Stimulated activated CD4-positive, alpha-beta T cell treated with anti-CD3 and anti-CD28 coated beads, Interleukin-15, amount 100 ng/mL, for 48 hours (primary cell): ENCODE results near the gene MICAL3.
A peak's percentile ranks its signal among the peaks of the same experiment; 100 is the strongest.

Experiments used
- DNase-seq, 2 donors: peaks; one replicate each; pipeline ENCODE4 v3.0.0-alpha.2; 2020; ENCODE audit warnings: low read depth in 2 of 2

Gene MICAL3

DNA sequence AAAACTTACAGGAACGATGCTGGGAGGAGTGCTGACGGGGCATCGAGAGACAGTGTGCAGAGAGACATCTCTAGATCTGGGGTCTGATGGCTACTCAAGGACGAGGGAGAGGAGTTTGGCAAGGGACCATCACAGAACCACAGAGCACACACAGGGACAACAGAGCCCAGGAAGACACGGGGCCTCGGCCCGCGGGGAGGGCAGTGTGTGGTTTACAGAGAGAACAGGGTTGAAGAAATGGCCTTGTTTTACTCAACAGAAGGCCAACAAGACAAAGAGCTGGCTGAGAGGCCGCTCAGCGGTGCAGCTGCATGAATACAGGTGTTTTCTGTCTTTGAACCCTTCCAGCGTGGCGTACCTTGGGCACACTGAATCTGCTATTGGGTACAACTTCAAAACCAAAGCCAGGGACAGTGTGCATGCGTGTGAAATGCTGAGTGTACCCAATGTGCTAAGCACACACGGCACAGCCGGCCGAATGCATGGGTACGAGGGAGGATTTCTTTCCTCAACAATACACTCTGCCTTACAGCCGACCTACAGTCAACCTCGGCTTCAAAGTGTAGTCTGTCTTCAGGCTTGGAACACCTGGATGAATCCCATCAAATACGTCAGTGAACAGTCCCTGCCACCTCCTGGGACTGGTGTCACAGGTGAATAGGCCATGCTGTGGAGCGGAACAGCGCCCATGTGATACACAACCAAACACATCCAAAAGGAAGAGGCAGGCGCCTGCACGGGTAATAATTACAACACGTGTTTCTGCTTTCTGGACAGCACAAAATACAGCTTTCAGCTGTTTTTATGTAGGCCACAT, 229.4 kb downstream of the MICAL3 start:
- DNase-seq, result no peak

DNA sequence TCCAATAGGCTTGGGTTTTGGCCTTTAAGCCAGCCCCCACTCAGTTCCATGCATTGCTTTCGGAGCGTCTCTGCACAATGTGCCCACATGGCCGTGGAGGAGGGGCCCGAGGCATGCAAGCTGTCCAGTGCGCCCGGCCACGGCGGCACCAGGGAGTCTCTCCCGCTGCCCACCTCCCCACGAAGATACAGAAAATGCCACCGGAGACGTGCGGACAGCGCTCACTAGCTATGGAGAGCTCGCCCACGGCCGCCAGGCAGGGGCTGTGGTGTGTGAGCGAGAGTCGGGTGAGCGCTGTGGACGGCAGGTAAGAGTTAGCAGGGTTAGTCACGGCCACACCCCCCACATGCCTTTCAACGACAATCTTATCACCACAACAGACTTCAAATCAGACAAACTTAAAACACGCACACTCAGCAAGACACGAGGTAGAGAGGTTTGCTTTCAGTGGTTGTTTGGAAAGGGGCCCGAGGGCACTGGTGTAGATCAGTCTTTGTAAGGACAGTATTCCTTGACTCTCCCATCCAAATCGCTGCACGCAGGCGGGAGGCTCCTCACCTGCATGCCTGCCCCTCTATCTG, 231.4 kb downstream of the MICAL3 start:
- no peak for DNase-seq

DNA sequence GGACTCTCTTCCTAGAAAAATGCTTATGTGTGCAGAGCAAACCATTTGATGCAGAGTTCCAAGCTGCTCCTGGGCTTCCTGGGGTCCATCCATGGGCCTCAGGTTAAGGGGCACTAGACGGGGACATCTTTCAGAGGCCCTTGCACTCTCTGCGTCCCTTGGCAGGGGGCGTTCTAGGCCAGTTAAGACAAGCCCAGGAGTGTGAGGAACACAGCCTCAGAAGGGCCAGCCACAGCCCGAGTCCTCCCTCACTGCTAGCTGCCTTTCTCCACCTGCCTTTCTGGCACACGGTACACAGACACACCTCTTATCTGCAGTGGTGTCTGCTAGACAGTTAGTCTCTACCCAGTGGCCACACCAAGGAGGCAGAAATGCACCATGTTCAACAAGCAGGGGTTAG, 232.1 kb downstream of the MICAL3 start:
- no peak for DNase-seq

DNA sequence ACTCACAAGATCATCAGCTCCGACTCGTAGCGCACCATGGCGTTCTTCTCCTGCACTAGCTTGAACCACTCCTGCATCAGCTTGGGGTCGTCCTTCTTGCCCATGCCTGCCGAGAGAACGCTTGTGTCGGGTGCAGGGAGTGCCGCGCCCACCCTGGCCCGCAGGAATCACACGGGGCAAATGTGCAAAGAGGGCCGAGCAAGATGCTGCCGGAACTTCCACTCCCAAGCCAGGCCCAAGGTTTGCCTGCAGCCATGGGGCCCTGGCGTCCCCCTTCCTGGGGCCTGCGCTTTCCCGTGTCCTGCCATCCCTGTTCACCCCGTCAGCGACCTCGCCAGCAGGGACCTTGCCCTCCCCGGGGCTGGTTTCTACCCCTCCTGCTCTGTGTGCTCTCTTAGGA, 233.2 kb downstream of the MICAL3 start:
- DNase-seq, result no peak

DNA sequence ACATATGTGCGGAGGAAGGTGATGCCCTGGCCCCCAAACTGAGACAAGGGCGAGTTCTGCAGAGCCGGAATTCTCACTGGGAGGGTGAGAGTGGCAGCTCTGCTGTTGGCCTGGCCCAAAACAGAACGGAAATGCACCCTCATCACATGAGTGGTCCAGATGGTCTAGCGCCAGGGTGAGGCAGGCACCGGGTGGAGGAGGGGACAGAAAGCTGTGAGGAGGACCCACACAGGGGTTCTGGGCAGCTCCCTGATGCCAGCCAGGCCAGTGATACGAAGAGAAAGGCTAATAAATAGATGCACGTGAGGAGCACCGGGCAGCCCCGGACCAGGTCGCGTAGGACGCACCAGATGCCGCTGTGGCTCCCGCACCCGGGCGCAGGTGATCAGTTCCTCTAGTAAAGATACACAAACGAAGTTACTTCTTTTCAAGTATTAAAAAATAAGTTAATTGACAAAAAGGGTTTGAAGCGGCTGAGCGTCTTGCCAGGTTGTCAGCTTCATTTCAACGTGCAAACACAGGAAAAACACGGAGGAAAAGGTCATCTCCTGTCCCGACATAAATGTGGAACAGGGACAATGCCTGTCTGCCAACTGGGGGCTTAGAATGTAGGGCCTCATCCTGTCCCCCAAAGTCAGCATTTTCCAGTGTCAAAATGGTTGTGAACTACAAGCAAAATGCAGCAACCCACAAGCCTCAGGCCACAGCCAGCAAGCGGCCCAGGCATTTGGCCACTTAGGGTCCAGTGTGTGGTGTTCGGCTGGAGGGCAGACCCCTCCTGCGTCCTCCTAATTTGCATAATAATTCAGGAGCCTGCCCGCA, 234.8 kb downstream of the MICAL3 start:
- no peak for DNase-seq

DNA sequence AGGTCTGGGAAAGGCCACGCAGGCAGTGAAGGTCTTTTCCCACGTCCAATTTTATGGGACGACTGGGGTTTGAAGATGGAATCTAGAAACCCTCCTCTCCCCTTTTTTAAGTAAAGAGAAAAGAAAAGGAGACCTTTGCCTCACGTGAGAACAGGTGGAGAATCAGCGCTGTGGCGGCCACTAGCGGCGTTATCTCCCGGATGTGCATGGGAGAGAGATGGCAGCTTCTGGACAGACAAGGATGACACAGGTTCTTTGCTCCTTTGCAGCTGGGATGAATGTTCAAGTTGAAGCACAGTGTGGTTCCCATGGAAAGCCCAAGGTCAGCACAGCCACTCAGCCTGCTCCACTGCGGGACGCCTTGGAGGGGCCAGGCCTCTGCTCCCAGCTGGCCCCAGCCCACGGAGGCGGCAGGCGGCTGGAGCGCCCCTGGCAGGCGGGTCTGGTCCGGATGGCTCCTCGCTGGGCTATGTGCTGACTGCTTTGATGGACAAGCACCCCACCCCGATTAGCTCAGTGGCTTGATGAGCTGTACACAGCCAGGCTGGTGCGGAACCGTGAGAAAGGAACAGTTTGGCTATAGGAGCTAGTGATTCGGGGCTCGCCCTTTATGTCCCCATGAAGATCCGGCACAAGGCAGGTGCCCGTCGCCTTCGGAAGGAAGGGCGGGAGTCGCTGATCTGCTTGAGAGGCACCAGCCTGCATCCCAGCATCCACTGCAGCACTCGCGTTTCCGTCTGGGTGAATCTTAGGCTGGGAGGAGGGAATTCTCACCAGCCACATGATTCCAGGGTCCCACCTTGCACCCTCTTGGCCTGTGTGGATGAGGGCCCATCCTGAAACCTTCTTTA, 235.6 kb downstream of the MICAL3 start:
- DNase-seq, result no peak

DNA sequence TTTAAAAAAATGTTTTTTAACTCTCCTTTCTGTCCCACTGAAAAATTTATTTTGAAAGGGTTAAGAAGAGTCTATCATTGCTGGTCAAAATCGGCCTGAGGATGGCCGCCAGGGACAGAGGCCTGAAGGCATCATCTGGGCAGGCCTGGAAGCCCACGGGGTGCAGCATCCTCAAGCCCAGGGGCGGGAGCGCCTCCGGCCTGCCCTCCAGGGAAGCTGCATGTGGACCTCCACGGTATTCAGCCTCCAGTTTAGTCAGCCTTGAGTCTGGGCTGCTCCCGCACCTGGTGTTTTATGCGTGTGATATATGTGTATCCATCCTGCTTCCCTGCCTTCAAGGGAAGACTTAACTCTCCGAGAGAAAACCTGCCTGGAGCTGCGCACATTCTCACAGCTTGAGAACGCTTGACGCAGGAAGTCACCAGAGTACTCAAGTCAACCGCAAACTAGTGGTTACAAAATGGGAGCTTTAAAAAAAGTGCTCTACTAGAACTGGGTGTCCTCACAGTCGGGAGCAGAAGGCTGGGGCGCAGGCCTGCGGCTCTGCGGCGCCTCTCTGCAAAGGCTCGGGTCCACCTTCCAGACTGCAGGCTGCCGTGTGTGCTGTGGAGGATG, 236.5 kb downstream of the MICAL3 start:
- no peak for DNase-seq

DNA sequence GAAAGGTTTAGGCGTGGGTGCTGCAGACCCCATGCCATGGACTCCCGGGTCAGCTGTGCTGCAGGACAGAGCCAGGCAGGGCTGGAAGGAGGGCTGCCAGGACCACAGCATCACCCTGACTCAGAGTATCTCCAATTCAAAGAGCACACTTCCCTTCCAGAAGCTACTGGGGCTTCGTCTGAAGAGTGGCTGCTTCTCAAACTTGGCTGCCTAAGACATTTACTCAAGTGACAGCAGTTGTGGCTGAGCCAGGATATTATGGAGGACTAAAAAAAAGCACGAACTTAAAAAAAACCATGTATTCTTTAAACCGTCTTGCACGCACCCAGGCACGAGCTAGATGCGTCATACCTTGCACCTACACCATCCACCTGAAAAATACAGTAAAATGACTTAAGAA, 237.1 kb downstream of the MICAL3 start:
- no peak for DNase-seq

DNA sequence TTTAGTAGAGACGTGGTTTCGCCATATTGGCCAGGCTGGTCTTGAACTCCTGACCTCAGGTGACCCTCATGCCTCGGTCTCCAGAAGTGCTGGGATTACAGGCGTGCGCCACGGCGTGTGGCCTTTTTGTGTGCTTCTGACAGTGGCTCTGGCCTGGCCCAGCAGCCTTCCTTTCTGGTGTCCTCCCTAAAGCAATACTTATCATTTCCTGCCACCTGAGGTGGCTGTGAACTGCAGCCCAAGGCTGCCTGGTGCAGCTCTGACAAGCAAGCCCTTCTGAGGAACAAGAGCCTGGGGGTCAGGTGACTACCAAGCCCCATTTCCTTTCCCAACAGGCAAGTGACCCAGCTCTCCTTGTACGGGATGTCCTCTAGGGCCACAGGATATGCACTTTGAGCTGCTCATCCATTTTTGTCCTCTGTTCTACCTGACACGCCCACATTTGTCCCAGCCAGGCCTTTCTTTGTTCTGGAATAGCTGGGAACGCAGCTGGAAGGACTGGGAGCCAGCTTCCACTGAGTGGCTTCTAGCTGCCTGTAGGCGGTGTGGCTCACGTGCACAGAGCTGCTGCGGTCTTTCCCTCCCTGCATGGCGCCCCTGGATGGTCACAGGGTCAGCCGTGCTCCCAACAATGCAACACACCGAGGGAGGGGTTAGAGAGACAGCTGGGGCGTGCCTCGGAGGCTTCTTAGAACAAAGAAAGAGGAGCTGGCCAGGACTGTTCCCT, 237.8 kb downstream of the MICAL3 start:
- DNase-seq, result no peak

DNA sequence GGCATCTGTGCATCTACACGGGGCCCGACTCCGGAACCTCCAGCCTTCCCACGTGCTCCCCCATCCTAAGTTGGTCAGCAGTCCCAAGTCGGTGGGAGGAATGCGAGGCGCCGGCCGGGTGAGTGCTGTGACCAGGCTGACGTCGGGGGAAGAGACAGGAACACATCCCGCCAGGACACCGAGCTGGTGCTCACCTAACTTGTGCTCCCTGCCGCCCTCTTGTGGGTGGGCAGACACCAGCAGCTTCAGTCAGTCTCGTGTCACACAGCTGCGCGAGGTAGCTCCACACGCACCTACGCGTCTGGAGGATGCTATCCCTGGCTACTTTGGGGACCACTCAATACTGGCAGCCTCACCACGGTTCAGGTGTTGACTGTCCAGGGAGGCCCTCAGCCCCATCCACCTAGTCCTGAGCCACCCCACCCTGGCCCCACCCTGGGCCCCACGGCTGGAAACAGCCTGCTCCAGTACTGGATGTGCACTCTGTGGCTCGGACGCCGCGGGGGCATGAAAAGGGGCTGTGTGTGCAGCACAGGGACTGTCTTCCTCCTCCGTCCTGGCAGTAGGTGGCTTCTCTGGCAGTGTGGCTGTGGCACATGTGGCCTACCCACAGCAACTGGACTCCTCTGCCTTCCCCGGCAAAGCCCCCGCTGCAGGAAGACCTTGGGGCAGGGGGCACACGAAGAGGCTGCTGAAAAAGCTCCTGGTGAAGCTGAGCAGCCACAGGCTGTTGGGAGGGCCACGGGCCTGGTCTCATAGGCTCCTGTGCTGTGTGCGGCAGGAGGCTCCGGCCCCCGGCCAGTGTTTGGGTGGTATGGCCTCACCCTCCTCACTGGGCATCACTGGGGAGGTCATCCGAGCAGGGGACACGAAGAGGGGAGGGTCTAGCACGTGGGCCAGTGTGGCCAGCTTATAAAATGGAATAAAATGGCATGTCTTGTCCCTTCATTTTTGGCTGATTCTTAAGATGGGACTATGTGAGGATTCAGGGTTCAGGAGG, 238.9 kb downstream of the MICAL3 start:
- peak in 1 of 2 donors; percentile 64 for DNase-seq

DNA sequence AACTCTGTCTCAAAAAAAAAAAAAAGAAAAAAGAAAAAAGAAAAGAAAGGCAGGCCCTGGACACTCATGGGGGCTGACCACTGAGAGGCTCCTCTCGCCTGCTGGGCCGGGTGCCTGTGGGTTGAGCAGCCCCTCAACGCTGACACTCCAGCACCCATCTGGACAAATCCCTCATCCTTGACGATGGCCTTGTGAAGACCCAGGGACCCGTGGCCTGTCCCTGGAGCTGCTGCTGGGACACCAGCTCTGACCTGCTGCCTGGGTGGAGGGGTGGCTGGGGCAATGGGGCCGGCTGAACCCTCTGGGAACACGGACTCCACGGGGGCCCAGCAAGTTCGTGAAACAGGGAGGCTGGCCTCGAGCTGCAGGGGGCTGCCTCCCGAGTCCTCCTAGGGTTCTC, 239.6 kb downstream of the MICAL3 start:
- no peak for DNase-seq

DNA sequence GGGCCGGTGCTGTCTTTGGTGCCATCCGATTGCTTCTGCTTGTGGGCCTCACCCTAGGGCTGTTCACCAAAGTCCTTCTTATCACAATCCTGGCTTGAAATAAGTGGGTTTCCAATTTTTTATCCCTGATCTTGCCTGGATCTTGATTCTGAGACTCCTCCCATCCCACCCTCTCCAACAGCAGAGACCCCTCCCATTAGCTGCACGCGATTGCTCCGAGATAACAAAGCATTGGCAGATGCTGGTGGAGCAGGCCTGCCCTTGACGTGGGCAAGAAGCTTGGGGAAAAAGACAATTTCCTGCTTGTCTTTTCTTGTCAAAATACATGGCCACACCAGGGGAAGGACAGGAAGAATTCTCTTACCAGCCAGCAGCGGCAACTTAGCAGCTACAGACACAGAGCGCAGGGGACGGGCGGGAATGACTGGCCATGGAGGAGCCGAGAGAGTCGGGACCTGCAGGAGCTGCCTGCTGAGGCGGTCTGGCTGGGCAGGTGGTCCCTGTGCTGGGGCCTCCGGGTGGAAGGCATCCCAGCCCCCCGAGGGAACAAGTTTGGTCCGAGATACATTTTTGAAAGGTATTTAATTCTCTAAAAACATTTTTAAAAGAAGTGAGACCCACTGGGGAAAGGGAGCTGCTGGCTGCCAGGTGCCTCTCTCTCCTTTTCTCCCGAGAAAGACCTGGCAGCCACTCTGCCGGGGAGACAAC, 240.4 kb downstream of the MICAL3 start:
- DNase-seq, result no peak

DNA sequence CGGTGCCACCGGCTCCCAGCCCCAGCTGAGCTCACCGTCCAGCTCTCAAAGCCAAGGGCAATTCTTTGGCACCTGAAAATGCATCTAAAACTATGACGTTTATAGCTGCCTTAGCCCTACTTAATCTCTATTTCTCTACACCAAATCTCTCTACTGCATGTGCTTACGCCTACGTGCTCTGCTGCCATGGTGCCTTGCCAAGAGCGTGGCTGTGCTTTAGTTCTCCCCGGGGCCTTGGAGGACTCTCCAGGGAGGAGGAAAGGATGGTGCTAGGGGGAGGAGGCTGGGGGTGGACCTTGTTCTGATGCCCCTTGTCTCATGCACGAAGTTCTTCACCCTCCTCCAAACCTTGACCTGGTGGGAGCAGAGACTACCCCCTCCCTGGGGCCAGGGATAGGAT, 241.0 kb downstream of the MICAL3 start:
- no peak for DNase-seq

DNA sequence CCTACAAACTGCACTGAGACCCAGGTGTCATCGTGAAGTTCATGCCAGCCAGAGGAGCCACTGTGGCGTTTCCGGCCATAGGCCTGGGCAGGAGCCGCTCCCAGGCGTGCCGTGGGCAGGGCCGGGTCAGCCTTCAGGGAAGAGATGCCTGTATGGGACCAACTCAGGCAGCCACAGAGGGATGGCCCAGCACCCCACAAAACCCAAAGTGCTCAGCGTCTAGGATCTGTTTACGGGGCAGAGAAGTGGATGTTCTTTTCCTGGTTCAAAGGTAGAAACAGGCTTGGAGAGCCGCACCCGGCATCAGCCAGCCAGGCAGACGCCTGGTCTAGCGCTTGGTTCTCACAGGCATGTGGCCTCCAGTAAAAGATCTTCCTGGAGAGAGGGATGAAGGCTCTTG, 241.7 kb downstream of the MICAL3 start:
- DNase-seq, result no peak

DNA sequence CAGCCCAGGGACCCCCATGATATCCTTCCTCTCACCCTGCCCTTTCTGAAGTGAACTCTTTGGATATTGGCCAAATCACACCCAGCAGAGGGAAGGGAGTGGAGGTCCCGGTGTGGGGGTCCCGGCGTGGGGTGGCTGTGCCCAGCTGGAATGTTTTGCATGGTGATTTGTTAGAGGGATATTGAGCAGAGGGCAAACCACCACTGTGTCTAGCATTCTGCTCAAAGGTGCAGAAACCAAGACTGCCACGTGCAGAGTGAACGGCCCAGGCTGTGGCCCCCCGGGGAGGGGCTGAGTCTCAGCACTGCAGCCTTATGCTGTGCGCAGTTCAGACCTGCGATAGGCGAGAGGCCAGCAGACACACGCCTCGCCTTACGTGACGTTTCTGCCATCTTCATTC, 242.2 kb downstream of the MICAL3 start:
- no peak for DNase-seq

DNA sequence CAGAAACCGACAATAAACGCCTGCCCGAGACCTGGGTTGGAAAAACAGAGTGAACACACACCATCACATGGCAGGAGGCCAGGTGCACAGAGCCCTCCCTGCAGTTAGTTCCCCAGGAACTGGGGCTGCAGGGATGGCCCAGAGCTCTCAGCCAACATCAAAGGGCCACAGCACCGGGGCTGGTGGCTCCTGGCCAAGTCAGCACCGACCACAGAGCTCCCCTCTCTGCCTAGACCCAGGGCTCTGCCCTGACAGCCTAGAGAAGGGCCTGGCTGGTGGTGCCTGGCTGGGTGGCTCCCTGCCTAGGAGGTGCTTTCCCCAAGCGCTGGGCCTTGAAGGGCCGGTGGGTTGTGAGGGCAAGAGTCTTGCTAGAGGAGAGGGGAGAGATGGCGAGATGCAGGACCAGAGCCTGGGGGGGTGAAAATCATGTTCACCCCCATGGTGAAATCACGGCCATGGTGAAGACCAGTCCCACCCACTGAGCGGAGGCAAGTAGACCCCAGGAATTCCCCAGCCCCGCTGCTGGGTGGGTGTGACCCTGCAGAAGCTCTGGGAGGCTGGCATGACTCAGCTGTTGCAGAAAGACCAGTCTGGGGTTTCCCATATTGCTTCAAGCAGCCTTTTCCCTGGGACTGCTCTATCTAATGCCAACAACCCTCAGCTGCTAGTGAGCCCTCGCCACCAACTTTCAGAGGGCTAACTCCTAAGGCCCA, 242.9 kb downstream of the MICAL3 start:
- DNase-seq, result no peak

DNA sequence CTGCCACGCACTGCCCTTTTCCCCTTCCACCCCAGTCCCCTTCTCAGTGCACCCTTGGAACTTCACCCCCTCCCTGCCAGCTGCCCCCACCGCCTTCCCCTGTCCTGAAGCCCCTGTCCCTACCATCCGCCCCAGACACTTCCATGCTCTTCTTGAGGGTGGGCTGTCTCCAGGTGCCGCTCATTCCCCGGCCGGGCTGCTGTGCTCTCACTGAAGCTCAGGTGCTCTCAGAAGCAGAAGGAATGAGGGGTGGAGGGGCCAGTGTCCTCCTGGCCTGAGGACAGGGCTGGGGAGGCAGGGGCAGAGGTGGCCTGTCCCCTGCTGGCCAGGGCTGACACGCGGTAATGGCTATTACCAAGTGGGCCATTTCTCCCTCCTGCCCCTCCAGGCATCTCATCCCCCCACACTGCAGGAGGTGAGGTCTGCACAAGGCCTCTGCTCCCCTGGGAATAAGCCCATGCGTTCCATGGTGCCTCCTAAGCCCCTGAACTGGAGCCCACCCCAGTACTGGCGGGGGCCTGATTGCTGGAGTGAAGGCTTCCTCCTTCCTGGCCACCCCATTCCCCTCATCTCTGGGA, 243.5 kb downstream of the MICAL3 start:
- no peak for DNase-seq
